ENCODE measurements around the gene EIF4E1B.

DNA sequence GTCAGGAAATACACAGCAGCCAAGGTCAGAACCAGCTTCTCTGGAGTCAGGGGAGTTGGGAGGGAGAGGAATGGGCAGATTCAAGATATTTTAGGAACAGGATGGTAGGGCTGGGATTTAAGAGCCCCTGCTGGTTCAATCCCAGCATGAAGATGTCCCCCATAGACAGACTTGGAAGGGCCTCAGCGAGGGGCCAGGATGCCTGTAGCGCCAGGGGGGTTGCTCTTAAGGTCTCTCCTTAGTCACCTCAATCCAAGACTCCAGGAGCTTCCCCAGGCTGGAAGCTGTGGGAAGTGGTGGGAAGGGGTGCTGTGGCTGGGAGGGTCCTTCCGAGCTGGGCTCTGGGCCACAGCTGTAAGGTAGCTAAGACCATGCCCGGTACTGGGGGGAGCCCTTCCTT, 8.7 kb downstream of the EIF4E1B start:
- TF ChIP-seq, protein P1, sequence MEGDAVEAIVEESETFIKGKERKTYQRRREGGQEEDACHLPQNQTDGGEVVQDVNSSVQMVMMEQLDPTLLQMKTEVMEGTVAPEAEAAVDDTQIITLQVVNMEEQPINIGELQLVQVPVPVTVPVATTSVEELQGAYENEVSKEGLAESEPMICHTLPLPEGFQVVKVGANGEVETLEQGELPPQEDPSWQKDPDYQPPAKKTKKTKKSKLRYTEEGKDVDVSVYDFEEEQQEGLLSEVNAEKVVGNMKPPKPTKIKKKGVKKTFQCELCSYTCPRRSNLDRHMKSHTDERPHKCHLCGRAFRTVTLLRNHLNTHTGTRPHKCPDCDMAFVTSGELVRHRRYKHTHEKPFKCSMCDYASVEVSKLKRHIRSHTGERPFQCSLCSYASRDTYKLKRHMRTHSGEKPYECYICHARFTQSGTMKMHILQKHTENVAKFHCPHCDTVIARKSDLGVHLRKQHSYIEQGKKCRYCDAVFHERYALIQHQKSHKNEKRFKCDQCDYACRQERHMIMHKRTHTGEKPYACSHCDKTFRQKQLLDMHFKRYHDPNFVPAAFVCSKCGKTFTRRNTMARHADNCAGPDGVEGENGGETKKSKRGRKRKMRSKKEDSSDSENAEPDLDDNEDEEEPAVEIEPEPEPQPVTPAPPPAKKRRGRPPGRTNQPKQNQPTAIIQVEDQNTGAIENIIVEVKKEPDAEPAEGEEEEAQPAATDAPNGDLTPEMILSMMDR (IDR thresholded peaks at IDR 0.05) = no peak
- TF ChIP-seq EZH2 (IDR thresholded peaks at IDR 0.05; ENCODE audit: borderline replicate concordance, insufficient read depth, low read depth, low read length, poor library complexity, severe bottlenecking) = no peak
